Type B pancreatic cell (in vitro differentiated cells): ENCODE data around the gene NUP153. TPM values are rescaled to one million over a fixed set of nuclear protein-coding genes. Genes with fewer than 3 reads are reported as not detected.
A peak's percentile ranks its signal among the peaks of the same experiment; 100 is the strongest.

ENCODE experiments used
- DNase-seq: peaks from one replicate; pipeline ENCODE4 v3.0.0; 2021; ENCODE audit warnings: mixed read lengths; ENCODE audit not compliant: unreplicated experiment; ENCODE audit errors: extremely low spot score
- H3K27ac Mint-ChIP-seq: 2 replicates; pipeline ENCODE4 v1.8.0; 2021; ENCODE audit warnings: mild to moderate bottlenecking, mixed read lengths
- H3K27me3 Mint-ChIP-seq: 2 replicates; pipeline ENCODE4 v1.8.0; 2021; ENCODE audit warnings: mixed read lengths
- H3K36me3 Mint-ChIP-seq: 2 replicates; pipeline ENCODE4 v1.8.0; 2021; ENCODE audit warnings: mixed read lengths
- H3K4me1 Mint-ChIP-seq: one replicate; pipeline ENCODE4 v1.8.0; 2021; ENCODE audit warnings: mixed read lengths; ENCODE audit not compliant: unreplicated experiment
- H3K4me3 Mint-ChIP-seq: 2 replicates; pipeline ENCODE4 v1.8.0; 2021; ENCODE audit warnings: mild to moderate bottlenecking, mixed read lengths
- H3K9me3 Mint-ChIP-seq: 2 replicates; pipeline ENCODE4 v1.8.0; 2021; ENCODE audit warnings: mixed read lengths
- CTCF ChIP-seq: fragments of 200-600 bp; sonication (generic); conservative IDR thresholded peaks from 2 replicates; pipeline ENCODE4 v1.5.0; 2021; ENCODE audit warnings: antibody characterized with exemption, mild to moderate bottlenecking
- total RNA-seq: library from RNA; stranded (reverse); gene quantifications from 2 replicates; pipeline ENCODE4 v1.2.1, GENCODE V29; 2021; ENCODE audit warnings: low replicate concordance

NUP153 gene
- total RNA-seq, 1 donor from 2014 or later = 51.8 TPM

GRCh38 chr6:17599877-17600526 is 106.7 kb downstream of the NUP153 start, which contains the start of gene FAM8A1:
Gene FAM8A1, plus strand, starts transcription at chr6:17600302. Its CDS starts 108 bp downstream, at chr6:17600410.
- Mint-ChIP-seq H3K27me3 (no peaks in the 10 kb centered on the region), H3K36me3 (peaks cover 10% of the 10 kb centered on the region), H3K4me3 (peak within 1 kb of the TSS; percentile 92), H3K27ac (peak within 1 kb of the TSS; percentile 78), H3K4me1 (peaks cover 3% of the 10 kb centered on the region), H3K9me3 (no peaks in the 10 kb centered on the region)
- TF ChIP-seq CTCF = peak; percentile 72
- peak; percentile 96 for DNase-seq

- Mint-ChIP-seq H3K27ac (no peak overlapping the region), H3K4me1 (peaks cover under 1% of the 10 kb centered on the region), H3K9me3 (no peaks in the 10 kb centered on the region), H3K36me3 (no peaks in the 10 kb centered on the region), H3K27me3 (no peaks in the 10 kb centered on the region), H3K4me3 (no peak overlapping the region)
- no peak for DNase-seq
- TF ChIP-seq CTCF = no peak
Measured at GRCh38 chr6:17596085-17596484, 110.6 kb downstream of the NUP153 start.

- Mint-ChIP-seq H3K9me3 (no peaks in the 10 kb centered on the region), H3K4me3 (no peak overlapping the region), H3K27me3 (no peaks in the 10 kb centered on the region), H3K36me3 (no peaks in the 10 kb centered on the region), H3K27ac (no peak overlapping the region), H3K4me1 (no peaks in the 10 kb centered on the region)
- TF ChIP-seq CTCF = no peak
- no peak for DNase-seq
Measured at GRCh38 chr6:17593246-17593645, 113.5 kb downstream of the NUP153 start.

GRCh38 chr6:17591287-17591686 is 115.4 kb downstream of the NUP153 start:
- H3K36me3 Mint-ChIP-seq = no peaks in the 10 kb centered on the region
- H3K4me3 Mint-ChIP-seq = no peak overlapping the region
- no peak overlapping the region for H3K27ac Mint-ChIP-seq
- H3K4me1 Mint-ChIP-seq = no peaks in the 10 kb centered on the region
- no peaks in the 10 kb centered on the region for H3K9me3 Mint-ChIP-seq
- no peak for DNase-seq
- no peaks in the 10 kb centered on the region for H3K27me3 Mint-ChIP-seq
- TF ChIP-seq CTCF = no peak

GRCh38 chr6:17589406-17590096 is 117.2 kb downstream of the NUP153 start:
- Mint-ChIP-seq H3K9me3 (no peaks in the 10 kb centered on the region), H3K4me3 (no peak overlapping the region), H3K27ac (peak overlapping the region; percentile 39), H3K4me1 (no peaks in the 10 kb centered on the region), H3K27me3 (no peaks in the 10 kb centered on the region), H3K36me3 (no peaks in the 10 kb centered on the region)
- no peak for TF ChIP-seq CTCF
- no peak for DNase-seq
